GM19238 (cell line): ENCODE data around the gene SERTAD3.
"Not testable (repeated sequence)": the region's sequence is repeated elsewhere in the genome, so short reads cannot be mapped to it uniquely, and the experiment has no call there.

ENCODE experiments used
- DNase-seq: peaks from one replicate; pipeline ENCODE4 v3.0.0; 2011; ENCODE audit warnings: low spot score; ENCODE audit not compliant: insufficient read length

The SERTAD3 gene

GRCh38 chr19:40411125-40411842 lies 32.9 kb downstream of the SERTAD3 start:
- DNase-seq: no peak

- DNase-seq: no peak
These were observed 34.1 kb downstream of the SERTAD3 start for GRCh38 chr19:40410030-40410389.

DNA sequence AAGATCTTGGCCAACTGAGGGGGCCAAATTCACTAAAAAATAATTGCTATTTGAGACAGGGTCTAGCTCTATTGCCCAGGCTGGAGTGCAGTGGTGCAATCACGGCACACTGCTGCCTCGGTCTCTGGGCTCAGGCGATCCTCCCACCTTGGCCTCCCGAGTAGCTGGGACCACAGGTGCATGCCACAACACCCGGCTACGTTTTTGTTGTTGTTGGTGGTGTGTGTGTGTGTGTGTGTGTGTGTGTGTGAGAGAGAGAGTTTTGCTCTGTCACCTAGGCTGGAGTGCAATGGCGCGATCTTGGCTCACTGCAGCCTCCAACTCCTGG lies 35.6 kb downstream of the SERTAD3 start:
- DNase-seq: not testable (repeated sequence)

DNA sequence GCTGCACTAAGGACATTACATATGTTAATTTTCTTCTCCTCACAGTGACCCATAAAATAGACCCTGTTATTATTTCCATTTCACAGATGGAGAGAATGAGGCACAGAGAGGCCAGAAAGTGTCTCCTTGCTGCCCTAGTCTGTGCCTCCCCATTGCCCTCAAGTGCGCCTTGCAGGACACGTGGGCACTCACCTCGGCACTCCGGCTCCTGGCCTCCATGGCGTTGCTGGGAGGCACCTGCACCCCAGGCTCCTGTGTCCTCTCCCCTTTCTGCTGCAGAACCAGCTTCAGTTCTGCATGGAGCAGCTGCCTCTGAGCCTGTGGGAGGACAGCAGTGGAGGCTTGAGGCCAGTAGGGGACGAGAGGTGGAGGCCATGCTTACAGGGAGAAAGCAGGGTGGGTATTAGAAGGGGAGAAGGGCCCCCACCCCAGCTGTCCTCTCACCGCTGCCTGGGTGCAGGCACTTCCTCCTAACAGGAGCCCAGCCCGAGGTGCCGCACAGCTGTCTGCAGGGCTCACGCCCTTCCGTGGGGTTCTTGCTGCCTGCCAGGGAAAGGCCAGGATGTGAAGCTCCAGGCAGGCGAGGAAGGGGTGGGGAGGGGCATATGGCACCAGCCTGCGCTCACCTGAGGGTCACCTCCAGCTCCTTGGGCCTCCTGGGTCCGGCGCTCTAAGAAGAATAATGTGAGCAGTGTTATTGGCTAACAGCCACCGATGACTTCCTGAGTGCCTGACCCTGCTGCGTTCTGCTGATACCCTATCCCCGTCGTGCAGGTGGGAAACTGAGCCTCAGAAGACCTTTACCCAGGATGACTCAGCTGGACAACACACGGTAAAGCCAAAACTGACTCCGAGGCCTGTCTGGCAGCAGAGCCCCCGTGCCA lies 36.2 kb downstream of the SERTAD3 start:
- DNase-seq: no peak

GRCh38 chr19:40403262-40403984 lies 40.7 kb downstream of the SERTAD3 start:
- DNase-seq: peak; percentile 95

DNA sequence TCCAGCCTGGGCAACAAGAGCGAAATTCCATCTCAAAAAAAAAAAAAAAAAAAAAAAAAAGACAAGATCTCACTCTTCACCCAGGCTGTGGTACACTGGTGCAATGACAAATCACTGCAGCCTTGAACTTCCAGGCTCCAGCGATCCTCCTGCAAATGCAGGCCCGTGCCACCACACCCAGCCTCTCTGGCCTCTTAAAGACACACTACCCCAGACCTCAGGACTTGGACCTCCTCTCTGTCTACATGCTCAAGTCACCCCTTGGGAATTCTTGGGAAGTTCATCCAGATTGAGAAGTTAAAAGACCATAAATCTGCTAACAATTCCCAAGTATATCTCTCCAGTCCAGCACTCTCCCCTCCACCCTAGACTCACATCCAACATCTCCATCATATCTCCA lies 43.6 kb downstream of the SERTAD3 start:
- no peak for DNase-seq

DNA sequence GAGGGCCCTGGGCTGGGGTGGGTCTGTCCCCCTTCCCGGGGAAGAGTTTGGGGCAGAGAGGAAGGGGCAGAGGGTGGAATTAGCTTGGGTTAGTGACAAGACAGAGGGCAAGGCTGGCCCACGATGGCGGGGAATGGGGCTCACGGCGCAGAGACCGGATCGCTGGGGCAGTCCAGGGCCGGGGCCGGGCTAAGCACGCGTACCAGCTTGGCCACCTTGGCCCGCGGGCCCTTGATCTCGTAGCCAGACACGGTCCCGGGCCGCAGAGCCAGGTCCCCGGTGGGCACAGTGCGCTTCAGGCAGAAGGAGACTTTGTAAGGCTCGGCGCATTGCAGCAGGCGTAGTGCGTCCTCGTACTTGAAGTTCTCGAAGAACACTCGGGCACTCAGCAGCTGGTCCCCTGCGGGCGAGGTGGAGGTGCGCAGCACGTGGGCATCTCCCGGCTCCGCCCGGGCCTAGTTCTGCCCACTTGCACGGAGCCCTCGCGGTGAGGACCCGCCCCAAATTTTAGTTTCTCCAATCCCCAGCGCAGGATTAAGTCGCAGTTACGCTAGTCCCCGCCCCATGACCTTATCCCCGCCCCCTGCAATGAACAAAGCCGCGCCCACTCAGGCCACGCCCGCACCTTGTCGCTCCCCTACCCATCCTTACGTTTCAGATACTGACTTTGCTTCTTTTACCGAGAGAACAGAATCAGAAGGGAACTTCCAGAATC lies 45.6 kb downstream of the SERTAD3 start:
- no peak for DNase-seq

DNA sequence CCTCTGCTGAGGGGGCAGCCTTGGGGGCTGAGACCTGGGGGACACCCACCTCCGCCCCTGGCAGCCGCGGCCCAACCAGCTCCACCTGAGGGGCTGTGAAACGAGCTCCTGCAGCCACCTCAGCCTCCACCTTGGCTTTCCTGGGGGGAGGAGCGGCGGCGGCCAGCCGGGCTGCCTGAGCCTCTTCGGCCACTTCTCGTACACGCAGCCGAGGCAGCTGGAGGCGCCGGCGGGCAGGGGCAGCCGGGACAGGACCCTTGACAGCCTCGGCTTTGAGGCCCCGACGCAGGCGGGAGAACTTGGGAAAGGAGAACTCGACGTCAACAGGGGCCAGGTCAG lies 46.6 kb downstream of the SERTAD3 start:
- no peak for DNase-seq

DNA sequence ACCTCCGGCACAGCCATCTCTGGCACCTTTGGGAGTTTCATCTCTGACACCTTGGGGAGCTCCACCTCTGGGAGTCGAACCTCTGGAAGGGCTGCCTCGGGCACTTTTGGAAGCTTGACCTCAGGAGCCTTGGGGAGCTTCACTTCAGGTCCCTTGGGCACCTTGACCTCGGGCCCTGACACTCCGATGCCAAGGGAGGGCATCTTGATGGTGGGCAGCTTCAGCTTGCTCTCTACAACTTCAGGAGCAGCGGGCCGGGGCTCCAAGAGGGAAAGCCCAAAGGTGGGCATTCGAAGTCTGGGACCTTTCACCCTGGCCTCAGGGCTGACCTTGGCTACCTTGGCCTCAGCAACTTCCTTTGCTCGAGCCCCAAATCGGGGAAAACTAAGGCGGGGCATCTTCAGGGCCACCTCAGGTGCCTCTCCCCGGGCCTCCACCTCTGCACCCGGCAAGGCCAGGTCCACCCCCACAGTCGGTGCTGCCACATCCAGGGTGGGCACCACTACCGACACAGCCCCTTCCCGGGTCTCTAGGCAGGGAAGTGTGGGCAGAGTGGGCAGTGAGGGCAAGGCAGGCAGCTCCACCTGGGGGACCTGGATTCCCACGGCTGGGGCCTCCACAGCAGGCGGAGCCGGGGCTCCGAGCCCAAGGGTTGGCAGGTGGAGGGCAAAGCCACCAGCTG lies 47.1 kb downstream of the SERTAD3 start:
- DNase-seq: no peak

DNA sequence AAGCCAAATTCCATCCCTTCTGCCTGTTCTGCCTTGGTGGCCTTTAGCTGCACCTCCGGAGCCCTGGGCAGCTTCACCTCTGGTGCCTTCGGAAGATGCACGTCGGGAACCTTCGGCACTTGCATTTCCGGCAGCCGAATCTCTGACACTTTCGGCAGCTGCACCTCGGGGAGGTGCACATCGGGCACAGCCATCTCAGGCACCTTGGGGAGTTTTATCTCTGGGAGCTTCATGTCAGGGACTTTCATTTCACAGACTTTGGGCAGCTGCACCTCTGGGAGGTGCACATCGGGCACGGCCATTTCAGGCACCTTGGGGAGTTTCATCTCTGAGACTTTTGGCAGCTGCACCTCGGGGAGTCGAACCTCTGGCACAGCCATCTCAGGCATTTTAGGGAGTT lies 48.2 kb downstream of the SERTAD3 start:
- no peak for DNase-seq

DNA sequence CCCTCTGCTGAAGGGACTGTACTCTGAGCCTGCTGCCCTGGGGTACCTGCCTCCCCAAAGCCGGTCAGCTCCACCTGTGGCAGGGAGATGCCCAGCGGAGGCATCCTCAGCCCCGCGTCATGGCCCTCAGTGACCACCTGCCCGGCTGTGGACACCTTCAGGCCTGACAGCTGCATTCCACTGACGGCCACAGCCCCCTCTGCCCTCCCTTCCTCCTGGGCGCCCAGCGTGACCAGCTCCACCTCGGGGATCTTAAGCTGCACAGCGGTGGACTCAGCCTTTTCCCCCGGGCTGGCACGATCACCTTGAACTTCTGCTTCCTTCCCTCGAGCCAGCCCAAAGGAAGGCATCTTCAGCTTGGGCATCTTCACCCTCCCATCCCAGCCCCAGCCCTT lies 49.3 kb downstream of the SERTAD3 start:
- DNase-seq: no peak

DNA sequence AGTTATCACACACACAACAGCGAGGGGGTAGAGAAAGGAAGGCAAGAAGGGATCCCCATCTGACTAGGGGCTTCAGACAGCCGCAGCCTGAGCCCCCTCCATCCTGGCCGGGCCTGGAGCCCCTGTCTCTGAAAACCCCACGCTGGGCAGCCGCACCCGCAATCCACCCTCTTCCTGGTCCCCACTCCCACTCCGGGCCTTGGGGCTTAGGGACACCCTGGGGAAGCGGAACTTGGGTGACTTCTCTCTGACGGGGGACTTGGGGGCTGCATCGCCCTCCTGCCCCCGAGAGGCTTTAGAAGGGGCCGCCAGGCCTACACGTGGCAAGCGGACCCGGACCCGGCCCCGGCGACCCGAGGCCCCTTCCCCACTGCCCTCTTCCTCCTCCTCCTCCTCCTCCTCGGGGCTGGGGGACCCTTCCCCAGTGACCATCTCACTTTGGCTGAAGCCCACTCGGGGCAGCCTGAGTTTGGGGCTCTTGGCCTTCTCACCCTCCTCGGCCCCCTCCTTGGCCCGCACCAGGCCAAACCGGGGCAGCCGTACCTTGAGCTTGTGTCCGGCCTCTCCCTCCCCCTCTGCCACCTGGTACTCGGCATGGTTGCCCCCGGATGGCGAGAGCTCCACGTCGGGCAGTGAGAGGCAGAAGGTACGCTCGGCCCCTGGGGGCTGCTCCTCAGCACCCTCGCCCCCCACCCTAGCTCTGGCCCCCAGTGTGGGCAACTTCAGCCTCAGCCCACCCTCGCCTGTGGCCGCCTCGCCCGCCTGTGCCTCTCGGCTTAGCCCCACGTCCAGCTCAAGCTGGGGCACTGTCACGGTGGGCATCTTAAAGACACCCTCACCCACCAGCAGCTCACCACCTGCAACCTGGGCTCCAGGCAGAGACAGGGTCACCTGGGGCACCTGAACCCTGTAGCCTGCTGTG lies 50.0 kb downstream of the SERTAD3 start:
- no peak for DNase-seq

DNA sequence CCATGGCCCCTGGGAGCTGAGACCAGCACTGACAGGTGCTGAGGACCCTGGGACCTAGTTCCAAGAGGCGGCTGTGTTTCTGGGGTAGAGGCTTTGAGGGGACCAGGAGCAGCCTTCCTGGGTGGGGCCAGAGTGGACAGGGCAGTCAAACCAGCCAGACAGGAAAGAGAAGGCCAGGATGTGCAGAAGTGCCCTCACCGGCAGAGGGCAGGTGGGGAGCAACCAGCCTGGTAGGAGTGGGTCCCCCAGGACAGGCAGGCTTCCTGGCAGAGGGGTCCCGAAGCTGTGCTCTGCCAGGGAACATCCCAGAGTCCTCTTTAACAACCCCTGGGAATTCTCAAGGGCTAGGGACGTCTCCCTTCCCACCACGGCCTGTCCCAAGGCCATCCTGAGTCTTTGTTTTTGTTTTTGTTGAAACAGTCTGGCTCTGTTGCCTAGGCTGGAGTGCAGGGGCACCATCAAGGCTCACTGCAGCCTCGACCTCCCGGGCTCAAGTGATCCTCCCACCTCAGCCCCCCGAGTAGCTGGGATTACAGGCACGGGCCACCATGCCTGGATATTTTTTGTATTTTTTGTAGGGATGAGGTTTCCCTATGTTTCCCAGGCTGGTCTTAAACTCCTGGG lies 51.1 kb downstream of the SERTAD3 start:
- DNase-seq: no peak

DNA sequence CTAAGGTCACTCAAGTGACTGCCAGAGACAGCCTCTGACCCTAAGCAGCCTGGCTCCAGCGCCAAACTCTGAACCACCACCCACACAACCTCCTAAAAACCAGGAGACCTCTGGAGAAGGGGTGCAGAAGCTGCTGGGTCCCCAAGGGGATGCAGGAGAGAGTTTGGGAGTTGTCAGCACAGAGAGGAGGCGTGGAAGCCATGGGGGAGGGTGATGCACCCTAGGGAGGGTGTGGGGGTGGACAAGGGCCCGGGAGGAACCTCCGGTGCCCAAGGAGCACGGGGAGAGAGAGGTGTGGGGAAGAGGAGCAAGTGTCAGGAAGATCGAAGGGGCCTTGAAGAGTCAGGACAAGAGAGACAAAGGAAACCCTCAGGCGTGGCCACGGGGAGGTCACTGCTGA lies 52.0 kb downstream of the SERTAD3 start:
- no peak for DNase-seq
